Endothelial cell of umbilical vein (primary cell): ENCODE data around the gene DNAJC17. TPM values are rescaled to one million over a fixed set of nuclear protein-coding genes. Genes with fewer than 3 reads are reported as not detected.

ENCODE experiments used
- BruUV-seq: library from RNA; stranded (reverse); fragments of 400-500 nt; replicated peaks from 2 replicates; lab custom pipeline; 2021; lab: Mats Ljungman, UMichigan
- CTCF ChIA-PET: fragments of 300-600, 350-600 bp; sonication (Branson Sonifier 250); formaldehyde crosslinking; loops from one replicate; lab custom pipeline; 2021; ENCODE audit warnings: antibody characterized with exemption, inconsistent platforms; lab: Charles Lee
- POLR2A ChIA-PET: fragments of 300-600, 350-600 bp; sonication (Branson Sonifier 250); formaldehyde crosslinking; loops from one replicate; lab custom pipeline; 2021; ENCODE audit warnings: antibody characterized with exemption, inconsistent platforms; lab: Charles Lee
- DNase-seq: peaks from one replicate; pipeline ENCODE4 v3.0.0-alpha.2; 2011; ENCODE audit warnings: low read depth, low spot score
- FAIRE-seq: peaks from 2 replicates; lab custom pipeline; 2011; peaks lifted over from hg19 to GRCh38; lab: Jason Lieb, UNC
- H2AFZ ChIP-seq: 2 replicates; pipeline ENCODE4 v1.6.0; 2012; ENCODE audit warnings: low read depth, low read length, control low read depth, inconsistent platforms
- H3K27ac ChIP-seq: 2 replicates; pipeline ENCODE4 v1.5.1; 2011; ENCODE audit warnings: low read depth, mild to moderate bottlenecking, control low read depth, low read length, moderate library complexity; ENCODE audit not compliant: insufficient read depth
- H3K27me3 ChIP-seq, 2 experiments: 2 replicates each; pipeline versions ENCODE4 v1.6.0 to v1.6.1; 2011; ENCODE audit warnings: low read length in 2 of 2, mixed read lengths in 1 of 2; ENCODE audit not compliant: control insufficient read depth in 2 of 2, insufficient read depth in 2 of 2
- H3K36me3 ChIP-seq, 2 experiments: 2 replicates in 1 of 2; 3 replicates in 1 of 2; pipeline ENCODE4 v1.5.1; 2011; ENCODE audit warnings: low read length in 2 of 2, mild to moderate bottlenecking in 1 of 2, moderate library complexity in 1 of 2; ENCODE audit not compliant: control insufficient read depth in 2 of 2, insufficient read depth in 2 of 2; ENCODE audit errors: extremely low read depth in 1 of 2
- H3K4me1 ChIP-seq: 3 replicates; pipeline ENCODE4 v1.5.1; 2011; ENCODE audit warnings: mild to moderate bottlenecking, low read length; ENCODE audit not compliant: control insufficient read depth, insufficient read depth; ENCODE audit errors: extremely low read depth
- H3K4me2 ChIP-seq: 2 replicates; pipeline ENCODE4 v1.6.1; 2011; ENCODE audit warnings: low read length, control low read depth, mixed read lengths; ENCODE audit not compliant: insufficient read depth
- H3K4me3 ChIP-seq, 3 experiments: fragments of 200-600 bp in 1 of 3; sonication (generic), shearing (Covaris generic) in 1 of 3; replicated peaks in 1 of 3; 2 replicates each; pipeline ENCODE4 v1.5.1; 2011 to 2016; ENCODE audit warnings: control low read depth in 3 of 3, low read length in 3 of 3, mild to moderate bottlenecking in 2 of 3, inconsistent platforms in 1 of 3, low read depth in 1 of 3, moderate library complexity in 1 of 3; ENCODE audit not compliant: insufficient read depth in 1 of 3
- H3K79me2 ChIP-seq: 2 replicates; pipeline ENCODE4 v1.6.0; 2012; ENCODE audit warnings: low read length, inconsistent platforms; ENCODE audit not compliant: control insufficient read depth, insufficient read depth
- H3K9ac ChIP-seq: replicated peaks from 2 replicates; pipeline ENCODE3; 2011; ENCODE audit warnings: low read length, control low read depth; ENCODE audit not compliant: insufficient read depth; ENCODE audit errors: extremely low read depth
- H3K9me1 ChIP-seq: replicated peaks from 3 replicates; pipeline ENCODE4 v1.6.0; 2011; ENCODE audit warnings: mild to moderate bottlenecking, low read length; ENCODE audit not compliant: control insufficient read depth, insufficient read depth; ENCODE audit errors: extremely low read depth
- H3K9me3 ChIP-seq: replicated peaks from 2 replicates; pipeline ENCODE4 v1.5.1; 2012; ENCODE audit warnings: low read length, inconsistent platforms; ENCODE audit not compliant: control insufficient read depth, insufficient read depth
- H4K20me1 ChIP-seq: replicated peaks from 2 replicates; pipeline ENCODE3; 2011; ENCODE audit warnings: mild to moderate bottlenecking, low read length; ENCODE audit not compliant: control insufficient read depth, insufficient read depth; ENCODE audit errors: extremely low read depth
- CTCF ChIP-seq, 2 donors: IDR thresholded peaks; 1 replicate in 1 of 2; 2 replicates in 1 of 2; pipeline ENCODE4 v1.5.1; 2011; ENCODE audit warnings: low read length in 2 of 2, mild to moderate bottlenecking in 2 of 2, moderate library complexity in 2 of 2, control low read depth in 1 of 2, inconsistent platforms in 1 of 2, low read depth in 1 of 2; ENCODE audit not compliant: insufficient read depth in 1 of 2; ENCODE audit errors: extremely low read depth in 1 of 2
- EZH2 ChIP-seq: IDR thresholded peaks from 2 replicates; pipeline ENCODE4 v1.6.1; 2012; ENCODE audit warnings: borderline replicate concordance, low read depth, mild to moderate bottlenecking, moderate library complexity, low read length, inconsistent platforms; ENCODE audit not compliant: severe bottlenecking
- FOS ChIP-seq: IDR thresholded peaks from 2 replicates; pipeline ENCODE4 v1.6.1; 2011; ENCODE audit warnings: mild to moderate bottlenecking, low read length, moderate library complexity, borderline replicate concordance; ENCODE audit not compliant: insufficient read depth
- GATA2 ChIP-seq: IDR thresholded peaks from 2 replicates; pipeline ENCODE4 v1.7.0; 2011; ENCODE audit warnings: low read depth, mild to moderate bottlenecking, moderate library complexity, mixed read lengths, low read length; ENCODE audit not compliant: insufficient read length, insufficient read depth
- JUN ChIP-seq: IDR thresholded peaks from 2 replicates; pipeline ENCODE4 v1.6.1; 2011; ENCODE audit warnings: borderline replicate concordance, low read depth; ENCODE audit not compliant: insufficient read length, insufficient read depth
- MAX ChIP-seq: IDR thresholded peaks from 2 replicates; pipeline ENCODE4 v1.6.1; 2011; ENCODE audit not compliant: insufficient read depth, insufficient read length
- MYC ChIP-seq: IDR thresholded peaks from one replicate; pipeline ENCODE4 v1.6.1; 2011; ENCODE audit warnings: mild to moderate bottlenecking, low read depth, low read length
- POLR2A ChIP-seq: IDR thresholded peaks from 2 replicates; pipeline ENCODE4 v1.6.1; 2012; ENCODE audit warnings: low read depth, mild to moderate bottlenecking, control low read depth, low read length
- POLR2AphosphoS5 ChIP-seq: IDR thresholded peaks from 2 replicates; pipeline ENCODE4 v1.6.1; 2012; ENCODE audit warnings: low read depth, mild to moderate bottlenecking, control low read depth, low read length, moderate library complexity; ENCODE audit not compliant: insufficient read depth
- dilution Hi-C: fragments of 300-500 bp; cut with MboI; formaldehyde crosslinking; loops from one replicate; pipeline ENCODE4 v1.15.0; 2019; ENCODE audit warnings: low sequenced_read_pairs; ENCODE audit not compliant: extremely low pct_ligation_motif_present
- intact Hi-C: fragments of 100-400 bp; cut with micrococcal nuclease; formaldehyde crosslinking; loops from one replicate; pipeline ENCODE4 v1.10.0; 2022
- polyA plus RNA-seq, 4 experiments: library from polyadenylated mRNA; depleted of rRNA in 3 of 4; stranded (reverse) in 3 of 4; unstranded in 1 of 4; fragments of >200 nt; gene quantifications; 2 replicates each; pipeline versions ENCODE4 v1.2.1 to v1.2.3, GENCODE V29; 2011 to 2012; ENCODE audit warnings: missing spikeins in 1 of 4
- total RNA-seq: library from RNA; stranded (reverse); gene quantifications from 2 replicates; pipeline ENCODE4 v1.2.3, GENCODE V29; 2021

Gene DNAJC17
- total and polyA plus RNA-seq, 2 donors (not counting 3 experiments of a cell fraction or from before 2014, with no cell fraction given) = 30.7 to 46.4 TPM

GRCh38 chr15:40787344-40787841 lies 19.9 kb downstream of the DNAJC17 start:
- DNase-seq = peak; percentile 71
- Histone ChIP-seq H3K4me2 (peak overlapping the region; percentile 70), H3K9me3 (no peaks in the 10 kb centered on the region), H3K4me1 (peaks cover 19% of the 10 kb centered on the region), H3K27me3 (no peaks in the 10 kb centered on the region), H3K36me3 (no peaks in the 10 kb centered on the region), H3K9ac (no peak overlapping the region), H4K20me1 (no peaks in the 10 kb centered on the region), H2AFZ (no peak overlapping the region), H3K27ac (peak overlapping the region; percentile 51), H3K9me1 (no peaks in the 10 kb centered on the region), H3K79me2 (peaks cover 19% of the 10 kb centered on the region), H3K4me3 (no peak overlapping the region)
- intact Hi-C loops = loop anchor here (2.0 to 5.0 kb wide), 3 partner anchors 19 to 105 kb away; partner anchors contain the start of genes C15orf62, RMDN3 and VPS18
- no TSS peak for BruUV-seq
- FAIRE-seq = peak; percentile 70
- ChIA-PET CTCF (interaction anchor here (1.1 to 2.5 kb wide), 9 partner anchors 8 to 107 kb away, joined by 3 to 7 read pairs (median 4); partner anchors contain the start of genes GCHFR and VPS18), POLR2A (no interaction called here)
- dilution Hi-C loops = no loop called here
- TF ChIP-seq MYC = no peak
- TF ChIP-seq POLR2AphosphoS5 = no peak
- TF ChIP-seq GATA2 = no peak
- TF ChIP-seq FOS = no peak
- TF ChIP-seq JUN = no peak
- no peak for TF ChIP-seq CTCF (IDR thresholded peaks at IDR 0.05; ENCODE audit: extremely low read depth in 1 of 2, insufficient read depth in 1 of 2, low read depth in 1 of 2, low read length in 2 of 2)
- no peak for TF ChIP-seq MAX
- TF ChIP-seq EZH2 = no peak
- no peak for TF ChIP-seq POLR2A
